ENCODE results near the gene NYNRIN. TPM values are rescaled to one million over a fixed set of nuclear protein-coding genes. Genes with fewer than 3 reads are reported as not detected.
"Not testable (repeated sequence)": the region's sequence is repeated elsewhere in the genome, so short reads cannot be mapped to it uniquely, and the experiment has no call there.

Gene NYNRIN
- polyA plus RNA-seq, 3 donors: 40.3 to 47.7 (median 40.4) TPM

GRCh38 chr14:24369463-24369862 is 29.3 kb upstream of the NYNRIN start:
- DNase-seq (ENCODE audit: low read depth in 3 of 3, low spot score in 2 of 3): no peak

DNA sequence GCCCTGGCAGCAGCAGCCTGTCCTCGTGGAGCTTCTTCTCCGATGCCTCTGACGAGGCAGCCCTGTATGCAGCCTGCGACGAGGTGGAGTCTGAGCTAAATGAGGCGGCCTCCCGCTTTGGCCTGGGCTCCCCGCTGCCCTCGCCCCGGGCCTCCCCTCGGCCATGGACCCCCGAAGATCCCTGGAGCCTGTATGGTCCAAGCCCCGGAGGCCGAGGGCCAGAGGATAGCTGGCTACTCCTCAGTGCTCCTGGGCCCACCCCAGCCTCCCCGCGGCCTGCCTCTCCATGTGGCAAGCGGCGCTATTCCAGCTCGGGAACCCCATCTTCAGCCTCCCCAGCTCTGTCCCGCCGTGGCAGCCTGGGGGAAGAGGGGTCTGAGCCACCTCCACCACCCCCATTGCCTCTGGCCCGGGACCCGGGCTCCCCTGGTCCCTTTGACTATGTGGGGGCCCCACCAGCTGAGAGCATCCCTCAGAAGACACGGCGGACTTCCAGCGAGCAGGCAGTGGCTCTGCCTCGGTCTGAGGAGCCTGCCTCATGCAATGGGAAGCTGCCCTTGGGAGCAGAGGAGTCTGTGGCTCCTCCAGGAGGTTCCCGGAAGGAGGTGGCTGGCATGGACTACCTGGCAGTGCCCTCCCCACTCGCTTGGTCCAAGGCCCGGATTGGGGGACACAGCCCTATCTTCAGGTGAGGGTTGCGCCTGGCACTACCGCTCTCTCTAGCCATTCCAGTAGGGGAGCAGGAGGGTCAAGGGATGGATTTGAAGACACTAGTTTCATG is 28.7 kb upstream of the NYNRIN start:
- DNase-seq (ENCODE audit: low read depth in 3 of 3, low spot score in 2 of 3): no peak

DNA sequence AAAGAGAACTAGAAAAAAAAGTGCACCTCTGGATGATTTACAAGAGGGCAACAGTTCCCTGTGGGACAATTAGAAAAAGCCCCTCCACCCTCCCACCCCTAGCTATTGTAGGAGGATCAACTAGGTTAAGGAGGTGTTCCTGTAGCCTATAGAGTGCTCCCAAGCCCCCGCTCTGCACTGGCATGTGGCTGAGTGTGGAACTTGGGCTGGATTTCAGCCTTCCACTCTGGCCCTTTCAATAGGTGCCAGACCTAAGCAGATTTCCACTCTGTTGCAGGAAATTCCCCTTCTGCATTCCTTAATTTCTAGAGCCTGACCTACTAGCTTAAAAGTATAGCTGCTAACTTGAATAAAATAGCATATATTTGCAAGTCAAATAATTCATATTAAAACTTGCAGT is 28.1 kb upstream of the NYNRIN start:
- DNase-seq (ENCODE audit: low read depth in 3 of 3, low spot score in 2 of 3): no peak

DNA sequence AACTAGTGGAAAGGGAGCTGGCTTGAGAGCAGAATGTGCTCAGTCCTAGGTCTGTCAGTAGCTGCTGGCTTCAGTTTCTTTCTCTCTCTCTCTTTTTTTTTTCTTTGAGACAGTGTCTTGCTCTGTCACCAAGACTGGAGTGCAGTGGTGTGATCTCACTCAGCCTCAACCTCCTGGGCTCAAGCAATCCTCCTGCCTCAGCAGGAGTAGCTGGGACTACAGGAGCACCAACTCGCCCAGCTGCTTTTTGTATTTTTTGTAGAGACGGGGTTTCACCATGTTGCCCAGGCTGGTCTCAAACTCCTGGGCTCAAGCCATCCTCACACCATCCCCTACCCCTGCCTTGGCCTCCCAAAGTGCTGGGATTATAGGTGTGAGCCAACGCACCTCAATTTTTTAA is 27.2 kb upstream of the NYNRIN start:
- not testable (repeated sequence) for DNase-seq (ENCODE audit: low read depth in 3 of 3, low spot score in 2 of 3)

GRCh38 chr14:24372701-24373416 is 25.9 kb upstream of the NYNRIN start:
- no peak for DNase-seq (ENCODE audit: low read depth in 3 of 3, low spot score in 2 of 3)

DNA sequence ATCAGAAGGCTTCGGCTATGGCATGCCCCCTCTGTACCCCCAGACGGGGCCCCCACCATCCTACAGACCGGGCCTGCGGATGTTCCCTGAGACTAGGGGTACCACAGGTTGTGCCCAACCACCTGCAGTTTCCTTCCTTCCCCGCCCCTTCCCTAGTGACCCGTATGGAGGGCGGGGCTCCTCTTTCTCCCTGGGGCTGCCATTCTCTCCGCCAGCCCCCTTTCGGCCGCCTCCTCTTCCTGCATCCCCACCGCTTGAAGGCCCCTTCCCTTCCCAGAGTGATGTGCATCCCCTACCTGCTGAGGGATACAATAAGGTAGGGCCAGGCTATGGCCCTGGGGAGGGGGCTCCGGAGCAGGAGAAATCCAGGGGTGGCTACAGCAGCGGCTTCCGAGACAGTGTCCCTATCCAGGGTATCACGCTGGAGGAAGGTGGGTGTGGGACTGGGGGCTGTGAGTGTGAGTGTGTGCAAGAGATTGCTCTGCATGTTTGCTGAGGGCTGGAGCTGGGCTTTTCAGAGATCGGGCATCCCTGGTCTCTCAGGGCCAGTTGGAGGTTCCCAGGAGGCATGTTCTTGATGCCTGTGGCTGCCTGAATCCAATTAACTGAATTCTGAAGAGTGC is 22.2 kb upstream of the NYNRIN start:
- no peak for DNase-seq (ENCODE audit: low read depth in 3 of 3, low spot score in 2 of 3)

DNA sequence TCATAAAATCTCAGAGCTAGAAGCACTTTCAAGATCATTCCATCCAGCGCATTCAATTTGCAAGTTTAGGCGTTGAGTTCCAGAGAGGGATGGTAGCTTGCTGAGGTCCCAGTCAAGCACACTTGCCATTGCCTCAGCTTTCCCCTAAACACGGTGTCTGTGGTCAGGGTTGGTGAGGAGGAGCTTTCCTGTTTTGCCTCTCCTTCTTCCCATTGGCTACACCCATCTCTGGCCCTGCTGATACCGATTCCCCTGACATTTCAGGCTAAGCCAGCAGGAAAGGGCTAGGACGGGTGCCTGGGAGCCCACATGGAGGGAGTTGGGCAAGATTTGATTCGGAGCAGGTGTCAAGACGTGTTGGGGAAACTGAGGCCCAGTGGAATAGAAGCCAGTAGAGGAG is 21.7 kb upstream of the NYNRIN start:
- DNase-seq (ENCODE audit: low read depth in 3 of 3, low spot score in 2 of 3): no peak

DNA sequence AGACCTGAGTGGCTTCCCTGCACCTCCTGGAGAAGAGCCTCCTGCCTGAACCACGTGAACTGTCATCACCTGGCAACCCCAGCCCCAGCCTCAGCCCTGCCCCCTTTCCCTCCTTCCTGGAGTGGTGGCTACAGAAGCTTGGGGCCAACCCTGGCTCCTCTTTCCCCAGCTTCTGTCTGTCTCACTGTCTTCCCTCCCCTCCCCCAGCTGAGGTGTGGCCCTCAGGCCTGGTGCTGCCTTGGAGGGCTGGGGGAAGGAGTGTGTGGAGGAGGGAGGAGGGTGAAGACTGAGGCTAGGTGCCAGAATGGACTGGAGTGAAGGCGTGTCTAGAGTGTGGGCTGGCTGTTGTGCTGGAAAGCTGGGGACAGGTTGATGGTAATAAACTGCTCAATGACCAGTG is 21.1 kb upstream of the NYNRIN start:
- no peak for DNase-seq (ENCODE audit: low read depth in 3 of 3, low spot score in 2 of 3)

- no peak for DNase-seq (ENCODE audit: low read depth in 3 of 3, low spot score in 2 of 3)
Measured at GRCh38 chr14:24378327-24378726, 20.5 kb upstream of the NYNRIN start.

GRCh38 chr14:24378981-24379906 is 19.6 kb upstream of the NYNRIN start:
- no peak for DNase-seq (ENCODE audit: low read depth in 3 of 3, low spot score in 2 of 3)

- DNase-seq (ENCODE audit: low read depth in 3 of 3, low spot score in 2 of 3): no peak
Measured at GRCh38 chr14:24379907-24380730, 18.7 kb upstream of the NYNRIN start.

GRCh38 chr14:24381363-24382063 is 17.3 kb upstream of the NYNRIN start:
- no peak for DNase-seq (ENCODE audit: low read depth in 3 of 3, low spot score in 2 of 3)

DNA sequence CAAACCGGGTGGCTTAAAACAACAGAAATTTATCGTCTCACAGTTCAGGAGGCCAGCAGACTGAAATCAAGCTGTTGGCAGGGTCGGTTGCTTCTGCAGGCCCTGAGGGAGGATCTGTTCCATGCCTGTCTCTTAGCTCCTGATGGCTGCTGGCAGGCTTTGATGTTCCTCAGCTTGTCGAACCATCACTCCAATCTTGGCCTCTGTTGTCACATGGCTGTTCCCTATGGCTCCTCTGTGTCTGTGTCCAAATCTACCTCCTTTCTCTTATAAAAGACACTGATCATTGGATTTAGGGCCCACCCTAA is 16.8 kb upstream of the NYNRIN start:
- no peak for DNase-seq (ENCODE audit: low read depth in 3 of 3, low spot score in 2 of 3)

- no peak for DNase-seq (ENCODE audit: low read depth in 3 of 3, low spot score in 2 of 3)
Measured at GRCh38 chr14:24384169-24384568, 14.6 kb upstream of the NYNRIN start.

- DNase-seq (ENCODE audit: low read depth in 3 of 3, low spot score in 2 of 3): no peak
Measured at GRCh38 chr14:24385524-24385923, 13.3 kb upstream of the NYNRIN start.

- DNase-seq (ENCODE audit: low read depth in 3 of 3, low spot score in 2 of 3): no peak
Measured at GRCh38 chr14:24387009-24387345, 11.8 kb upstream of the NYNRIN start.

GRCh38 chr14:24387579-24387978 is 11.2 kb upstream of the NYNRIN start:
- not testable (repeated sequence) for DNase-seq (ENCODE audit: low read depth in 3 of 3, low spot score in 2 of 3)

DNA sequence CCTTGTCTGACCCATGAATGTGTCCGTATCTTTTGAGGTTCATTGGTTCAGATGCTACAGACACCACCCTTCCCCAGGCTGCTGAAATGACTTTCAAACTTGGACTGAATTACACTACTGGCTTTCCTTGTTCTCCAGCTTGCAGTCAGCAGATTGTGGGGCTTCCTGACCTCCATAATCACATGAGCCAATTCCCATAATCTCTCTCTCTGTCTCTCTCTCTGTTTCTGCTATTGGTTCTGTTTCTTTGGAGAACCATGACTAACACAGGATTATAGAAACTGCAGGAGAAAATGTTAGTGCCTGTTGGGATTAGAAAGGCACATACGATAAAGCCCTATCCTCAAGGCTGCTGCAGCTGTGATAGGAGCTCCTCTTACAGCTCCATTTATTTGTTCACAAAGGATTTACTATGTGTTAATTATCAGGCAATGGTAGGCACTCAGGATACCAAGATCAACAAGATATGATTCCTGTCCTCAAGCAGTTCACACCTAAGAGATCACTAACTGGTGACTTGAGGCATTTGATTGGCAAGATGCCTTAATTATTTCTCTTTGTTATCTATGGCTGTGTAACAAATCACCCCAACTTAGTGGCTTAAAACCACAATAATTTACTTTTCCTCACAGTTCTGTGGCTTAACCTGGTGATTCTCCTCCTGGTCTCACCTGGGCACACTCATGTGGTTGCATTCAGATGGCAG is 10.2 kb upstream of the NYNRIN start:
- DNase-seq (ENCODE audit: low read depth in 3 of 3, low spot score in 2 of 3): no peak
